AG04450 (cell line): ENCODE data around the gene TULP4. TPM values are rescaled to one million over a fixed set of nuclear protein-coding genes. Genes with fewer than 3 reads are reported as not detected.

ENCODE experiments used
- CTCF ChIA-PET: fragments of 300-600, 350-600 bp; formaldehyde crosslinking; extraction: SDS; loops from one replicate; lab custom pipeline; 2022; ENCODE audit warnings: antibody characterized with exemption, inconsistent platforms; lab: Charles Lee
- POLR2A ChIA-PET: fragments of 350-600 bp; formaldehyde crosslinking; extraction: SDS; loops from one replicate; lab custom pipeline; 2021; ENCODE audit warnings: antibody characterized with exemption, inconsistent platforms; lab: Yijun Ruan, JAX
- DNase-seq: peaks from one replicate; pipeline ENCODE4 v3.0.0-alpha.2; 2011; ENCODE audit warnings: low read depth, low spot score
- H3K27ac ChIP-seq: one replicate; pipeline ENCODE4 v1.5.1; 2012; ENCODE audit warnings: low read depth, low read length, control low read depth
- H3K27me3 ChIP-seq: one replicate; pipeline ENCODE4 v1.6.0; 2012; ENCODE audit warnings: low read length; ENCODE audit not compliant: control insufficient read depth, insufficient read depth
- H3K4me3 ChIP-seq: 2 replicates; pipeline ENCODE4 v1.5.1; 2011; ENCODE audit warnings: mild to moderate bottlenecking, low read depth, low read length, control low read depth
- H3K9me3 ChIP-seq: 2 replicates; pipeline ENCODE4 v1.5.1; 2012; ENCODE audit warnings: low read length; ENCODE audit not compliant: control insufficient read depth, insufficient read depth
- polyA plus RNA-seq: library from polyadenylated mRNA; depleted of rRNA; stranded (reverse); fragments of >200 nt; gene quantifications from 2 replicates; pipeline ENCODE4 v1.2.3, GENCODE V29; 2011
- TF ChIP-seq, protein P1 (sequence below): IDR thresholded peaks from 2 replicates; pipeline ENCODE4 v1.5.1; 2011; ENCODE audit warnings: low read depth, low read length, control low read depth, inconsistent platforms

Gene TULP4
- polyA plus RNA-seq, 1 experiment, result 15.9 TPM

DNA sequence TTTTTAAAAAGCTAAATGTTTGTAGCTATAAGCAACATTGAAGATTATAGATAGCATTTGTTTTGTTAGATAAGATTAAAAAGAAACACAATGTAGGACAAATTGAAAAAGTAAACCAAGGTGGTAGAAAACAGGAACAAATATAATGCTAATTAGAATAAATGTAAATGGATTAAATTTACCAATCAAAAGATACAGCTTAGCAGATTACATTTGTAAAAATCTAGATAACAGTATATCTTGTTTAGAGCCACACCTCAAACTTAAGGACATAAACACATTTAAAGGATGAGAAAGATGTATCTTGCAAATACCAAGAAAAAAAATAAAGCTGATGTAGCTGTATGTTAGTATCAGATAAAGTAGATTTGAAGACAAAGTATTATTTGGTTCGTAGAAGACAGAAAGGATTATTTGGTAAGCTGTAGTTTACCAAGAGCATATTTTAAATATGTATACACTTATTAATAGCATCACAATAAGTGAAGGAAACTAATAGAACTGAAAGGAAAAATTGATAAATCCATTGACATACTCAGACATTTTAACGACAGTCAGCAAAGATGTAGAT is 107.2 kb downstream of the TULP4 start:
- no peak overlapping the region for H3K4me3 ChIP-seq
- POLR2A ChIA-PET, result no interaction called here
- peaks cover 4% of the 10 kb centered on the region; the same call in 1 of the 2 replicates for H3K9me3 ChIP-seq
- DNase-seq, result no peak
- CTCF ChIA-PET, result interaction anchor here (0.8 kb wide), 1 partner anchor 205 kb away, joined by 3 read pairs; no protein-coding TSS in a partner anchor
- H3K27me3 ChIP-seq, result no peaks in the 10 kb centered on the region
- TF ChIP-seq, protein P1, sequence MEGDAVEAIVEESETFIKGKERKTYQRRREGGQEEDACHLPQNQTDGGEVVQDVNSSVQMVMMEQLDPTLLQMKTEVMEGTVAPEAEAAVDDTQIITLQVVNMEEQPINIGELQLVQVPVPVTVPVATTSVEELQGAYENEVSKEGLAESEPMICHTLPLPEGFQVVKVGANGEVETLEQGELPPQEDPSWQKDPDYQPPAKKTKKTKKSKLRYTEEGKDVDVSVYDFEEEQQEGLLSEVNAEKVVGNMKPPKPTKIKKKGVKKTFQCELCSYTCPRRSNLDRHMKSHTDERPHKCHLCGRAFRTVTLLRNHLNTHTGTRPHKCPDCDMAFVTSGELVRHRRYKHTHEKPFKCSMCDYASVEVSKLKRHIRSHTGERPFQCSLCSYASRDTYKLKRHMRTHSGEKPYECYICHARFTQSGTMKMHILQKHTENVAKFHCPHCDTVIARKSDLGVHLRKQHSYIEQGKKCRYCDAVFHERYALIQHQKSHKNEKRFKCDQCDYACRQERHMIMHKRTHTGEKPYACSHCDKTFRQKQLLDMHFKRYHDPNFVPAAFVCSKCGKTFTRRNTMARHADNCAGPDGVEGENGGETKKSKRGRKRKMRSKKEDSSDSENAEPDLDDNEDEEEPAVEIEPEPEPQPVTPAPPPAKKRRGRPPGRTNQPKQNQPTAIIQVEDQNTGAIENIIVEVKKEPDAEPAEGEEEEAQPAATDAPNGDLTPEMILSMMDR, result no peak
- H3K27ac ChIP-seq, result no peak overlapping the region

DNA sequence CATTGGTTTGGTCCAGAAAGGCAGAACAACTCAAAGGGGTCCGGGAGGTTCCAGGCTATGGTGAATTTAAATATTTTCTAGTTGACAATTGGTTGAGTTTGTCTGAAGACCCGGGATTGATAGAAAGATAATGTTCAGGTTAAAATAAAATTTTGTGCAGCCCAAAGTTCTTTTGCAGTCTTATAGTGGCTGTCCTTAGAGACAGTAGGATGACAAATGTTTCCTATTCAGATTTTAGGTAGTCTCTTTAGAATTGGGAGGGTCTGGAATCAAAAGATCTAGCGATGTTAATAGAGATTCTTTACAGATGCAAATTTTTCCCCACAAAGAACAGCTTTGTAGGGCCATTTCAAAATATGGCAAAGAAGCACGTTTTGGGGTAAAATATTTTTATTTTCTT is 109.1 kb downstream of the TULP4 start:
- Histone ChIP-seq H3K9me3 (peaks cover 4% of the 10 kb centered on the region; the same call in 1 of the 2 replicates), H3K27me3 (no peaks in the 10 kb centered on the region), H3K27ac (no peak overlapping the region), H3K4me3 (no peak overlapping the region)
- ChIA-PET POLR2A (no interaction called here), CTCF (no interaction called here)
- TF ChIP-seq, protein P1, result no peak
- no peak for DNase-seq

DNA sequence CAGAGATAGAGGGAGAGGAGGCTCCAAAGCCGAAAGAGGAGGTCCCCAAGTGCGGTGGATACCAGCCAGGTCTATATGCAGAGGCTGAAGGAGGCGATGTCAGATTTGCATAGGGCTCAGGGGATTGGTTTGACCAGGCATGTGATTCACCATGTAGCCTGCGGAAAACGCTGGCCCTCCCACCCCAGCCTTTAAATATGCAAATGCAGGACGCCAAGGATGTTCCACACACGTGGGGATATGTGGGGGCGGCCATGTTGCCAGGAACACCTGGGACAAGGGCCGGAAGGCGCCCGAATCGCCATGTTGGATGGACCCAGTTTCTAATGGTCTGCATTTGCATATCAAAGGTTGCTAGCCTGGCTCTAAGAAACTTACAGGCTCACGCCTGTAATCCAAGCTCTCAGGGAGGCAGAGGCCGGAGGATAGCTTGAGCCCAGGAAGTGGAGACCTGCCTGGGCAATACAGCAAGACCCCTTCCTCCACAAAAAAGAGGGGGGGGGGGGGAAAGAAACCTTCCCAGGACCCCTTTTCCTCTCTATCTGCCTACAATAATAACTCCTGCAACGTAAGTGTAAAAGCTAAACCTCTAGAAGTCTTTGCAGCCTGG is 110.5 kb downstream of the TULP4 start:
- TF ChIP-seq, protein P1, result no peak
- Histone ChIP-seq H3K27ac (no peak overlapping the region), H3K27me3 (no peaks in the 10 kb centered on the region), H3K9me3 (peaks cover 4% of the 10 kb centered on the region; the same call in 1 of the 2 replicates), H3K4me3 (no peak overlapping the region)
- ChIA-PET POLR2A (no interaction called here), CTCF (no interaction called here)
- DNase-seq, result no peak

DNA sequence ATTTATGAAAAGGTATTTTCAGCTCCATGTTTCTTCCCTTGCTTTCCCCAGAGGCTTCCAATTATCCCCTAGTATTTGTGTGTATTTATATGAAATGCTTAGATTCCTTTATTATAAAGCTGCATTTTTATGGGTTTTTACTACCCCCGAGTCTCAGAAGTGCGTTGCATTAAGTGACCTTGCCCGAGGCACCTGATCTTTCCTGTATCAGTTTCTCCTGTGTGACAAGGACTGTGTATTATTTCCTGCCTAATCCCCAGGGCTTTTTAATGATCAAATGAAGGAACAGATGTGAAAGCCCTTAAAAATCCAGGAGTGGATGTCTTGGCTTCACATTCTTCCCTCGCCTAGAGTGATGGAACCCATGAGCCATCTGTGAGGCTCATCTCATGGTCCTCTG is 118.8 kb downstream of the TULP4 start:
- Histone ChIP-seq H3K27ac (no peak overlapping the region), H3K4me3 (no peak overlapping the region), H3K27me3 (no peaks in the 10 kb centered on the region), H3K9me3 (no peaks in the 10 kb centered on the region)
- POLR2A ChIA-PET, result no interaction called here
- CTCF ChIA-PET, result no interaction called here
- no peak for DNase-seq
- TF ChIP-seq, protein P1, result no peak

DNA sequence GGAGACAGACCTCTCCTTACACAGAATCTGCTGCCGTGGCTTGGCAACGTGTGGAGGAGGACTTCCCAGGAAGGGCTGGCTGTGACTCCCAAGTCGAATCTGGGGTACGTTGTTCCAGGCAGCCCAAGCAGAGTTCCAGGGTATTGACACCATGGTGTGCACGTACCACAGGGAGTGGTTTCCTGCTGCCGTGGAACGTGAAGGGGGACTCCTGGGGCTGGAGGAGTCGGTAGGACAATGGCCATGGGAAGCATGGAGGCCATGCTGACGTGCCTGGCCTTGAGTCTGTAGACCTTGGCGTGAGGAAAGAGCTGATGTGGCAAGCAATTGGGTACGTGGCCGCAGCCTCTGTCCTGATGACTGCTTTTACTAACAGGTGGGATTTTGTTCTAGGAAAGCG is 119.3 kb downstream of the TULP4 start:
- Histone ChIP-seq H3K4me3 (no peak overlapping the region), H3K9me3 (no peaks in the 10 kb centered on the region), H3K27me3 (no peaks in the 10 kb centered on the region), H3K27ac (no peak overlapping the region)
- ChIA-PET POLR2A (no interaction called here), CTCF (no interaction called here)
- TF ChIP-seq, protein P1, result no peak
- no peak for DNase-seq
